HG02970 (cell line): ENCODE results near the gene KRTAP10-3.
"Not testable (repeated sequence)": the region's sequence is repeated elsewhere in the genome, so short reads cannot be mapped to it uniquely, and the experiment has no call there.

ENCODE experiments used
- ATAC-seq: cut with Tn5 transposase; IDR thresholded peaks from one replicate; pipeline ENCODE4 v1.9.1; 2021; ENCODE audit warnings: mild to moderate bottlenecking, moderate library complexity, moderate number of reproducible peaks; ENCODE audit not compliant: unreplicated experiment, low FRiP score

Gene KRTAP10-3

GRCh38 chr21:44590897-44591800 is 32.6 kb upstream of the KRTAP10-3 start:
- not testable (repeated sequence) for ATAC-seq

- no peak for ATAC-seq
Observed at GRCh38 chr21:44590311-44590721, 31.7 kb upstream of the KRTAP10-3 start.

DNA sequence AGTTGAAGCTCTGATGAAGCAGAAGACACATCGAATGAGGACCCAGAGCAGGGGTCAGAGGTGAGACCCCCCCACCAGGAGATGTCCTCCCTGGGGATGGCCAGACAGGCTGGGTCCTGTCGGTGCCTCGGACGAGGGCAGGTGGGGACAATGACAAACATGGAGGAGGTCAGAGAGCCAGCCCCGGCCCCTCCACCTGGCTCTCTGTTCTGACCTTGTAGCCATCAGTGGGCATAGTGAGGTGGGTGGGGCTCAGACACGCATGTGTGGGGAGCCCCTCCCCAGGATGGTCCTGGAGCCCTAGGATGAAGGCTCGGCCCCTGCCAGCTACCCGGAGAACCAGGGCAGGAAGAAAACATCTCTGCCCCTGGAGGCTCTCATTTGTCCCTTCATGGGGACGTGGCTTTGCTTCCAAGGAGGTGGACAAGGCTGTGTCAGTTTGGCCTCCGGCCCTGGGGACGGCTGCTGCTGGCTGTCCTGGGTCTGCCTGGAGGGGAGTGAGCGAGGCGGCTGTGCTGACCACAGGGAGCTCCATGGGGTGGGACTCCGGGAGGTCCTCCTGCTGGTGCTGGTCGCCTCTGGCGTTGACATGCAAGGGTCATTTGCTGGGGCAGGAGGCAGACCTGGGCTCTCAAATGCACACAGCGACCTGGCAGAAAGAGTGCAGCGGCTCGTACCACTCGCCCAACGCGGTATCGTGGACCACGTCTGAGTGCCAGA is 31.2 kb upstream of the KRTAP10-3 start:
- ATAC-seq, result no peak

DNA sequence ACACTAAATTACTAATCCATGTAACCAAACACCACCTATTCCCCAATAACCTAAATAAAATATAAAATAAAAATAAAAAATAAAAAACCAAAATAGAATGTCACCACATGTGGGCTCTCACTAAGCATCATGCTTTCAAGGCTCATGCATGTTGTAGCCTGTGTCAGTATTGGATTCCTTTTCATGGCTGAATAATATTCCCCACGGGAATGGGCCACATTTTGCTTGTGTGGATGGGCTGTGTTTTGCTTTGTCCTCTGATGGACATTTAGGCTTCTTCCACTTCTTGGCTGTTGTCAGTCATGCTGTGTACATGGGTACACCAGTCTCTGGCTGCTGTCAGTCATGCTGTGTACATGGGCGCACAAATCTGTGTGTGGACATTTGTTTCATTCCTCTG is 30.5 kb upstream of the KRTAP10-3 start:
- no peak for ATAC-seq

- no peak for ATAC-seq
Observed at GRCh38 chr21:44585892-44586291, 27.3 kb upstream of the KRTAP10-3 start.

DNA sequence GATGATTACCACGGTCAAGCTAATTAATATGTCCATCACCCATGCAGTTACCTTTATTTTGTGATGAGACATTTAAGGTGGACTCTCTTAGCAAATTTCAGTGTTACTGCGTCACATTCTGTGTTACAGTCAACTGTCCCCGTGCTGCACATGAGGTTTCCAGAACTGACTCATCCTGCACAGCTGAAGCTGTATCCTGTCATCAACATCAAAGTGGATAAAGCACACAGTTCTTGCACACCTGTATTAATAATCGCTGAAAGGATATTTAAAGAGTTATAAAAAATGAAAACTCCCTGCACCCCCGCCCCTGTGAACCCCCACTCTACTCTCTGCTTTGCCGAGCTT is 25.2 kb upstream of the KRTAP10-3 start:
- no peak for ATAC-seq

GRCh38 chr21:44583089-44583799 is 24.6 kb upstream of the KRTAP10-3 start:
- ATAC-seq, result no peak

DNA sequence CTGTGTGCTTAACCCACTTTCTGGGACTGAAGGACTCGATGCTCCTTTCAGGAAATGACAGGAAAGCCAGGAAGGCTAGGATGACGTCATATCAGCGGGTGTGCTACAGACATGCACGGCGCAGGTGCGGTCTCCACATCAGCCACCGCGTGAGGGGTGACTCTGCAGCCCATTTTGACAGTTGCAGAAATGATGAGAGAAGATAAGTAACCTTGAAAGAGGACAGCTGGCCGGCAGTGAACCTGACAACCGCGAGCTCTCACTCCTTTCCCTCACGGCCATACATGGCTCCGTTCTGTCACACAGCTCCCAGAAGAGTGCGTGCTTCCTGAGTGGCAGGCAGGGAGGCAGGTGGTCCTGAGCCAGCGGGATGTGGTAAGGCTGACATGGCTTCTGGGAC is 23.5 kb upstream of the KRTAP10-3 start:
- no peak for ATAC-seq

GRCh38 chr21:44581158-44581557 is 22.6 kb upstream of the KRTAP10-3 start:
- no peak for ATAC-seq

GRCh38 chr21:44580231-44580821 is 21.7 kb upstream of the KRTAP10-3 start, which contains the start of gene KRTAP10-5:
KRTAP10-5 (minus strand) TSS chr21:44580604; CDS start chr21:44580578, 26 bp downstream.
- ATAC-seq, result not testable (repeated sequence)

DNA sequence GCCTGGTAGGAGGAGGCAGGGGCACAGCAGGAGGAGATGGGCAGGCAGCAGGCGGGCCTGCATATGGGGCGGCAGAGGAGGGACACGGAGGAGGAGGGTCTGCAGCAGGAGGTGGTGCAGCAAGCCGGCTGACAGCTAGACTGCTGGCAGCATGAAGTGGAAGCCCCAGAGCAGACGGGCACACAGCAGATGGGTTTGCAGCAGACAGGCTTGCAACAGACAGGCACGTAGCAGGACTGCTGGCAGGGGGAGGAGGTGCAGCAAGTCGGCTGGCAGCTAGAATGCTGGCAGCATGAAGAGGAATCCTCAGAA is 21.2 kb upstream of the KRTAP10-3 start:
- no peak for ATAC-seq

DNA sequence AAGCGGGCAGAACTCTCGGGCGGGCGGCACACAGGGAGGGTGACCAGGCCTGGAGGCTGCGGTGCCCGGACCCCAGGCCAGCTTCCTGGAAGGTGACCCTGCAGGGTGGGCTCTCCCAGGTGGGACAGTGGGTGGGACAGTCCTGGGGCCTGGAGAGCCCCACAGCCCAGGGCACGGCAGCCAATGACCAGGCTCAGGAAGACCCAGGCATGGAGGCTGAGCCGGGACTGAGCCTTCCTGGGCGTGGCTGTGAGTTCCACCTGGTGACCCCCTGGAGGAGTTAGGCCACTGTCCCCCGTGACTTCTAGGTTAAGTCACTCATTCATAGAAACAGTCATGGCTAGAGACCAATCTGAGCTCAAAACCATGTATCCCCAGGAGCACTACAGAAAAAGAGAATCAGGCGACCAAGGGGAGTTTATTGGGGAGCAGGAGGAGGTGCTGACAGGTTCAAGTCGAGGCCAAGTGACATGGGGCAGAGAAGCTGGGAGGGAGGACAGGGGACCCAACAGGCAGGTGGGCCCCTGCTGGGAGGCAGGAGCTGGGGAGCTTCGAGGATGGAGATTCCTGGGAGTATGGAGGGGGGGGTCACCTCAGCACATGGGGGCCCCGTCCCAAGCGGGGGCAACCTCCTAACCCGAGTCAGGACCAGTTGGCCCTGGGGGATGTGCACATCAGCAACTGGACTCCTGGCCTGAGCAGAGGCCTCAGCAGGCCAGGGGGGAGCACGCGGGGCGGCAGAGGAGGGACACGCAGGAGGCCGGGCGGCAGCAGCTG is 20.6 kb upstream of the KRTAP10-3 start:
- no peak for ATAC-seq

DNA sequence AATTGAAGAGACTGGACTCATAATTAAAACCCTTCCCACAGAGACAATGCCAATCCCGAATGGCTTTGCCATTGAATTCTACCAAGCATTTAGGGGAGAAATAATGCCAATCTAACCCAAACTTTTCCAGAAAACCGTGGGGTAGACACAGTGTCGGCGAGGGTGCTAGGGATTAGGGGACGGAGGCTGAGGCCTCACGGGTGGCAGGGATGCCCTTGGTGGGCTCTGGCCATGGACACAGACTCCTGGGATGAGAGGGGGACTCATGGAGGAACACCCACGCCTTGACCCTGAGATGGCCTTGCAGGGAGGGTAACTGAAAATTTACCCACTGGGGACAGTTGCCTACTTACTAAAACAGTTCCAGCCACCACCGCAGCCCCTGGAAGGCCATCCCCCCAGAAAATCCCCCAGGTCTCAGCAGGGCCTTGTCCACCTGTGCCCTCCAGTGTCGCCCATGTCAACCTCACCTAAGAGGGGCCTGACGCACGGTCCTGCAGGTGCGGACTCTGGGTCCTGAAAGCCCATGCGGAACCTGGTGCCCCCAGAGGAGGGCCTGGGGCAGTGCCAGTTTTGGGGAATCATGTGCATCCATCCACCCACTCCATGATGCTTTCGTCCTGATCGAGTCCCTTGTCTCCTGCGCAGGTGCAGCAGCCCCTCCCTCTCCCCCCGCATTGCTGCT is 19.9 kb upstream of the KRTAP10-3 start:
- no peak for ATAC-seq

DNA sequence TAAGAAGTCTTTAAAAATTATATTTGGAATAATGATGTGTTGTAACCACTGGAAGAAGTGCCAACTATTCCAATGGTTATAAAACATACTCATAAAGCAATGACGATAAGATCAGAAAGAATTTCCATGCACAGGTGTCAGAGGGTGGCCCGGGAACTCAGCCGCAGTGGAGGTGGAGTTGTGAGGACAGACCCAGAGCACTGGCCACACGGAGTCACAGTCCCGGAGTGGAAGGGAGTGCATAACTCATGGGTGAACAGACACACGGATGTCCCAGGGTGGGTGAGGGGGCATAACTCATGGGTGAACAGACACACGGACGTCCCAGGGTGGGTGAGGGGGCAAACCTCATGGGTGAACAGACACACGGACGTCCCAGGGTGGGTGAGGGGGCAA is 17.4 kb upstream of the KRTAP10-3 start:
- no peak for ATAC-seq

- ATAC-seq, result no peak
Observed at GRCh38 chr21:44575307-44576024, 16.9 kb upstream of the KRTAP10-3 start.

GRCh38 chr21:44574457-44575306 is 16.1 kb upstream of the KRTAP10-3 start:
- no peak for ATAC-seq

GRCh38 chr21:44573630-44574456 is 15.2 kb upstream of the KRTAP10-3 start, which contains the start of gene KRTAP10-4:
KRTAP10-4 (plus strand) TSS chr21:44573729; CDS start chr21:44573759, 30 bp downstream.
- not testable (repeated sequence) for ATAC-seq
